Muscle of leg (tissue), 11 donors: ENCODE data around the gene HK3. TPM values are rescaled to one million over a fixed set of nuclear protein-coding genes. Genes with fewer than 3 reads are reported as not detected.

Source experiments
- DNase-seq: peaks from one replicate; pipeline ENCODE4 v3.0.0; 2013
- H3K27ac ChIP-seq: one replicate; pipeline ENCODE4 v1.5.1; 2013; ENCODE audit warnings: mild to moderate bottlenecking, low read length, control low read depth
- H3K27me3 ChIP-seq: one replicate; pipeline ENCODE4 v1.6.1; 2013; ENCODE audit warnings: low read length; ENCODE audit not compliant: control insufficient read depth, insufficient read depth
- H3K36me3 ChIP-seq: one replicate; pipeline ENCODE4 v1.6.1; 2013; ENCODE audit warnings: low read length; ENCODE audit not compliant: control insufficient read depth, insufficient read depth
- H3K4me1 ChIP-seq: one replicate; pipeline ENCODE4 v1.6.1; 2013; ENCODE audit warnings: low read length; ENCODE audit not compliant: control insufficient read depth, insufficient read depth
- H3K4me3 ChIP-seq: one replicate; pipeline ENCODE4 v1.5.1; 2013; ENCODE audit warnings: low read length, control low read depth
- H3K9me3 ChIP-seq: replicated peaks from 2 replicates; pipeline ENCODE4 v1.6.1; 2013; ENCODE audit warnings: low read depth, low read length; ENCODE audit not compliant: control insufficient read depth
- WGBS: methylation state at CpG from one replicate; pipeline ENCODE4 v1.1.5; 2013; ENCODE audit warnings: missing lambda C conversion rate; ENCODE audit not compliant: insufficient coverage; 5-methylcytosine and 5-hydroxymethylcytosine counted together
- polyA plus RNA-seq, 8 donors: library from polyadenylated mRNA; unstranded; fragments of 120-200 nt; gene quantifications; one replicate each; pipeline versions ENCODE4 v1.2.1 to v1.2.3, GENCODE V29; 2013; ENCODE audit warnings: inconsistent platforms in 1 of 8, low replicate concordance in 1 of 8; ENCODE audit not compliant: insufficient read length in 8 of 8, insufficient read depth in 1 of 8
- total RNA-seq: library from RNA; stranded (reverse); fragments of 120-200 nt; gene quantifications from one replicate; pipeline ENCODE4 v1.2.4, GENCODE V29; 2013

HK3 gene
- total and polyA plus RNA-seq, 9 donors, result 0.49 to 1.9 (median 1.2) TPM

GRCh38 chr5:176883700-176884570 is 15.2 kb downstream of the HK3 start:
- H3K27ac ChIP-seq, result no peak overlapping the region
- 88% methylated on average over 9 of the region's 17 CpGs for WGBS
- H3K4me3 ChIP-seq, result no peak overlapping the region
- H3K4me1 ChIP-seq, result peaks cover 15% of the 10 kb centered on the region
- no peaks in the 10 kb centered on the region for H3K27me3 ChIP-seq
- no peaks in the 10 kb centered on the region for H3K36me3 ChIP-seq
- no peaks in the 10 kb centered on the region for H3K9me3 ChIP-seq
- DNase-seq, result no peak

- 35% methylated on average over 5 of the region's 6 CpGs for WGBS
- peak; percentile 24 for DNase-seq
These were observed 16.6 kb downstream of the HK3 start for GRCh38 chr5:176882567-176882903.

GRCh38 chr5:176881816-176882566 is 17.2 kb downstream of the HK3 start:
- 69% methylated on average over 25 of the region's 25 CpGs for WGBS
- Histone ChIP-seq H3K27ac (no peak overlapping the region), H3K27me3 (peaks cover 6% of the 10 kb centered on the region), H3K4me3 (no peak overlapping the region), H3K36me3 (no peaks in the 10 kb centered on the region), H3K4me1 (peaks cover 15% of the 10 kb centered on the region), H3K9me3 (no peaks in the 10 kb centered on the region)
- DNase-seq, result no peak

More at GRCh38 chr5:176882567-176882903, 16.6 kb downstream of the HK3 start:
- peaks cover 2% of the 10 kb centered on the region for H3K27me3 ChIP-seq
- no peaks in the 10 kb centered on the region for H3K36me3 ChIP-seq
- no peaks in the 10 kb centered on the region for H3K9me3 ChIP-seq
- peaks cover 15% of the 10 kb centered on the region for H3K4me1 ChIP-seq
- no peak overlapping the region for H3K4me3 ChIP-seq
- H3K27ac ChIP-seq, result no peak overlapping the region

GRCh38 chr5:176881021-176881749 is 18.0 kb downstream of the HK3 start:
- H3K4me1 ChIP-seq, result peaks cover 15% of the 10 kb centered on the region
- 92% methylated on average over 17 of the region's 28 CpGs for WGBS
- no peak overlapping the region for H3K4me3 ChIP-seq
- peaks cover 14% of the 10 kb centered on the region for H3K27me3 ChIP-seq
- DNase-seq, result no peak
- no peak overlapping the region for H3K27ac ChIP-seq
- no peaks in the 10 kb centered on the region for H3K36me3 ChIP-seq
- no peaks in the 10 kb centered on the region for H3K9me3 ChIP-seq

GRCh38 chr5:176880366-176881020 is 18.7 kb downstream of the HK3 start:
- WGBS, result 86% methylated on average over 16 of the region's 26 CpGs
- Histone ChIP-seq H3K36me3 (no peaks in the 10 kb centered on the region), H3K9me3 (no peaks in the 10 kb centered on the region), H3K4me1 (peaks cover 15% of the 10 kb centered on the region), H3K27ac (no peak overlapping the region), H3K4me3 (no peak overlapping the region), H3K27me3 (peaks cover 21% of the 10 kb centered on the region)
- no peak for DNase-seq

GRCh38 chr5:176879663-176880361 is 19.3 kb downstream of the HK3 start:
- Histone ChIP-seq H3K36me3 (no peaks in the 10 kb centered on the region), H3K27me3 (peaks cover 27% of the 10 kb centered on the region), H3K9me3 (no peaks in the 10 kb centered on the region), H3K4me3 (no peak overlapping the region), H3K27ac (no peak overlapping the region), H3K4me1 (peaks cover 18% of the 10 kb centered on the region)
- peak; percentile 56 for DNase-seq
- WGBS, result 45% methylated on average over 15 of the region's 23 CpGs

- 76% methylated on average over 15 of the region's 23 CpGs for WGBS
- Histone ChIP-seq H3K4me3 (no peak overlapping the region), H3K9me3 (no peaks in the 10 kb centered on the region), H3K27ac (no peak overlapping the region), H3K4me1 (peaks cover 14% of the 10 kb centered on the region), H3K36me3 (no peaks in the 10 kb centered on the region), H3K27me3 (peaks cover 34% of the 10 kb centered on the region)
- DNase-seq, result no peak
These were observed 20.1 kb downstream of the HK3 start for GRCh38 chr5:176878906-176879662.

GRCh38 chr5:176878463-176878862 is 20.7 kb downstream of the HK3 start:
- Histone ChIP-seq H3K9me3 (no peaks in the 10 kb centered on the region), H3K4me1 (peaks cover 14% of the 10 kb centered on the region), H3K27me3 (peaks cover 36% of the 10 kb centered on the region), H3K4me3 (no peak overlapping the region), H3K36me3 (no peaks in the 10 kb centered on the region), H3K27ac (no peak overlapping the region)
- whole genome bisulfite sequencing, result 87% methylated on average over 11 of the region's 12 CpGs
- DNase-seq, result no peak

GRCh38 chr5:176877793-176878331 is 21.3 kb downstream of the HK3 start:
- Histone ChIP-seq H3K27me3 (peaks cover 36% of the 10 kb centered on the region), H3K9me3 (no peaks in the 10 kb centered on the region), H3K36me3 (no peaks in the 10 kb centered on the region), H3K4me3 (no peak overlapping the region), H3K27ac (no peak overlapping the region), H3K4me1 (peaks cover 14% of the 10 kb centered on the region)
- 58% methylated on average over 21 of the region's 21 CpGs for WGBS
- no peak for DNase-seq
